H1 (cell line): ENCODE data around the gene ANXA2R. TPM values are rescaled to one million over a fixed set of nuclear protein-coding genes. Genes with fewer than 3 reads are reported as not detected.

Experiments
- CTCF ChIA-PET: fragments of 300-600 bp; sonication (Branson Sonifier 250); formaldehyde crosslinking; loops from one replicate; lab custom pipeline; 2021; ENCODE audit not compliant: partially characterized antibody; lab: Charles Lee
- POLR2A ChIA-PET: fragments of 300-600 bp; sonication (Branson Sonifier 250); formaldehyde crosslinking; loops from one replicate; lab custom pipeline; 2021; ENCODE audit warnings: inconsistent platforms; ENCODE audit not compliant: partially characterized antibody; lab: Charles Lee
- DNase-seq, 2 experiments: peaks; one replicate each; pipeline versions ENCODE4 v3.0.0 to v3.0.0-alpha.2; 2010 to 2022; ENCODE audit warnings: low spot score in 2 of 2, low read depth in 1 of 2, mixed read lengths in 1 of 2
- FAIRE-seq: peaks from 2 replicates; lab custom pipeline; 2011; peaks lifted over from hg19 to GRCh38; lab: Jason Lieb, UNC
- H2AFZ ChIP-seq: 2 replicates; pipeline ENCODE4 v1.8.1; 2012; ENCODE audit warnings: low read length, inconsistent platforms
- H2AK5ac ChIP-seq: 2 replicates; pipeline ENCODE4 v1.6.1; 2013; ENCODE audit warnings: low read depth, low read length
- H2BK120ac ChIP-seq: replicated peaks from 2 replicates; pipeline ENCODE3; 2013; ENCODE audit warnings: low read depth, low read length, inconsistent platforms
- H2BK12ac ChIP-seq: 2 replicates; pipeline ENCODE4 v1.6.1; 2013; ENCODE audit warnings: low read depth, low read length
- H2BK15ac ChIP-seq: 2 replicates; pipeline ENCODE4 v1.6.1; 2013; ENCODE audit warnings: low read length
- H2BK20ac ChIP-seq: 2 replicates; pipeline ENCODE4 v1.6.1; 2013; ENCODE audit warnings: low read length
- H2BK5ac ChIP-seq: 2 replicates; pipeline ENCODE4 v1.6.1; 2013; ENCODE audit warnings: low read depth, low read length
- H3K14ac ChIP-seq: 2 replicates; pipeline ENCODE4 v1.6.1; 2013; ENCODE audit warnings: inconsistent platforms; ENCODE audit not compliant: insufficient read length
- H3K18ac ChIP-seq: 2 replicates; pipeline ENCODE4 v1.6.1; 2013; ENCODE audit warnings: low read length; ENCODE audit errors: extremely low read depth
- H3K23ac ChIP-seq: 2 replicates; pipeline ENCODE4 v1.6.1; 2013; ENCODE audit warnings: inconsistent platforms; ENCODE audit not compliant: insufficient read length
- H3K23me2 ChIP-seq: 2 replicates; pipeline ENCODE4 v1.6.1; 2013; ENCODE audit warnings: low read depth, low read length
- H3K27ac ChIP-seq: 2 replicates; pipeline ENCODE4 v1.6.1; 2011; ENCODE audit warnings: low read depth, low read length, inconsistent platforms
- H3K27me3 ChIP-seq, 4 experiments: replicated peaks in 1 of 4; 1 replicate in 1 of 4; 2 replicates in 3 of 4; pipeline versions ENCODE4 v1.6.1 to v1.8.1; 2011 to 2013; ENCODE audit warnings: low read length in 3 of 4, mild to moderate bottlenecking in 3 of 4, inconsistent platforms in 2 of 4, mixed read lengths in 2 of 4, moderate library complexity in 1 of 4; ENCODE audit not compliant: control insufficient read depth in 3 of 4, insufficient read depth in 3 of 4; ENCODE audit errors: extremely low read depth in 1 of 4
- H3K36me3 ChIP-seq, 4 experiments: 2 replicates each; pipeline versions ENCODE4 v1.6.1 to v1.8.1; 2011 to 2013; ENCODE audit warnings: mild to moderate bottlenecking in 4 of 4, low read length in 3 of 4, moderate library complexity in 2 of 4, control low read depth in 1 of 4, inconsistent platforms in 1 of 4; ENCODE audit not compliant: insufficient read depth in 4 of 4, control insufficient read depth in 2 of 4
- H3K4ac ChIP-seq: replicated peaks from 2 replicates; pipeline ENCODE3; 2013; ENCODE audit warnings: low read length, low read depth, mixed read lengths, inconsistent platforms; ENCODE audit not compliant: insufficient read length
- H3K4me1 ChIP-seq, 4 experiments: replicated peaks in 1 of 4; 1 replicate in 1 of 4; 2 replicates in 3 of 4; pipeline versions ENCODE4 v1.6.1 to v1.8.1; 2011 to 2013; ENCODE audit warnings: low read length in 3 of 4, inconsistent platforms in 2 of 4, mixed read lengths in 1 of 4; ENCODE audit not compliant: insufficient read depth in 4 of 4, control insufficient read depth in 3 of 4
- H3K4me2 ChIP-seq, 2 experiments: 2 replicates each; pipeline versions ENCODE4 v1.6.1 to v1.8.1; 2011 to 2013; ENCODE audit warnings: low read depth in 2 of 2, low read length in 2 of 2, control low read depth in 1 of 2, inconsistent platforms in 1 of 2, mild to moderate bottlenecking in 1 of 2; ENCODE audit not compliant: insufficient read depth in 1 of 2
- H3K4me3 ChIP-seq, 4 experiments: fragments of 200-600, 300-600 bp in 1 of 4; sonication (generic), shearing (Covaris generic), sonication (Bioruptor Twin) in 1 of 4; 2 replicates each; pipeline versions ENCODE4 v1.5.1 to v1.8.1; 2011 to 2016; ENCODE audit warnings: low read length in 4 of 4, low read depth in 3 of 4, control low read depth in 2 of 4, inconsistent platforms in 2 of 4, mild to moderate bottlenecking in 2 of 4, mixed read lengths in 1 of 4, moderate library complexity in 1 of 4; ENCODE audit not compliant: insufficient read depth in 2 of 4; ENCODE audit errors: extremely low read depth in 1 of 4
- H3K56ac ChIP-seq: replicated peaks from 2 replicates; pipeline ENCODE3; 2013; ENCODE audit warnings: low read depth, mild to moderate bottlenecking, mixed read lengths, low read length, inconsistent platforms; ENCODE audit not compliant: insufficient read length
- H3K79me1 ChIP-seq: 2 replicates; pipeline ENCODE4 v1.6.1; 2013; ENCODE audit warnings: low read depth, low read length, control low read depth
- H3K79me2 ChIP-seq, 2 experiments: 2 replicates each; pipeline versions ENCODE4 v1.6.1 to v1.8.1; 2012 to 2013; ENCODE audit warnings: low read length in 2 of 2, mild to moderate bottlenecking in 2 of 2, inconsistent platforms in 1 of 2; ENCODE audit not compliant: insufficient read depth in 2 of 2, control insufficient read depth in 1 of 2
- H3K9ac ChIP-seq, 4 experiments: replicated peaks in 1 of 4; 1 replicate in 1 of 4; 2 replicates in 3 of 4; pipeline versions ENCODE4 v1.6.1 to v1.8.1; 2011 to 2013; ENCODE audit warnings: low read depth in 3 of 4, low read length in 3 of 4, control low read depth in 2 of 4, mild to moderate bottlenecking in 2 of 4, moderate library complexity in 2 of 4, inconsistent platforms in 1 of 4; ENCODE audit errors: extremely low read depth in 1 of 4
- H3K9me3 ChIP-seq, 2 experiments: 2 replicates each; pipeline versions ENCODE4 v1.6.1 to v1.8.1; 2012 to 2013; ENCODE audit warnings: mild to moderate bottlenecking in 2 of 2, moderate library complexity in 2 of 2, control low read depth in 1 of 2, inconsistent platforms in 1 of 2, low read depth in 1 of 2, low read length in 1 of 2, mixed read lengths in 1 of 2; ENCODE audit not compliant: insufficient read depth in 2 of 2
- H4K20me1 ChIP-seq, 2 experiments: replicated peaks in 1 of 2; 2 replicates each; pipeline versions ENCODE3 to v1.8.1; 2011 to 2013; ENCODE audit warnings: inconsistent platforms in 2 of 2, low read length in 2 of 2, mild to moderate bottlenecking in 1 of 2; ENCODE audit not compliant: insufficient read depth in 2 of 2, control insufficient read depth in 1 of 2
- H4K5ac ChIP-seq: 2 replicates; pipeline ENCODE4 v1.6.1; 2013; ENCODE audit warnings: low read length, low read depth, mixed read lengths, inconsistent platforms; ENCODE audit not compliant: insufficient read length
- H4K8ac ChIP-seq: 2 replicates; pipeline ENCODE4 v1.8.0; 2013; ENCODE audit warnings: mild to moderate bottlenecking, moderate library complexity, low read length, inconsistent platforms; ENCODE audit not compliant: insufficient read depth; ENCODE audit errors: extremely low read depth
- H4K91ac ChIP-seq: replicated peaks from 2 replicates; pipeline ENCODE3; 2013; ENCODE audit warnings: low read length, mixed read lengths, inconsistent platforms; ENCODE audit not compliant: insufficient read length
- WGBS, 2 experiments: shearing (Covaris generic) in 1 of 2; methylation state at CpG; one replicate each; pipeline versions ENCODE4 v1.1.6 to v1.1.7; 2013 to 2015; ENCODE audit warnings: low lambda C conversion rate in 2 of 2, mixed read lengths in 2 of 2, inconsistent platforms in 1 of 2, low coverage in 1 of 2, missing lambda C conversion rate in 1 of 2; ENCODE audit not compliant: insufficient replicate concordance in 2 of 2, insufficient coverage in 1 of 2, insufficient read length in 1 of 2; ENCODE audit errors: extremely low coverage in 1 of 2, missing lambda C conversion rate in 1 of 2; 5-methylcytosine and 5-hydroxymethylcytosine counted together
- polyA plus RNA-seq, 7 experiments: library from polyadenylated mRNA; depleted of rRNA in 3 of 7; stranded (reverse) in 5 of 7; unstranded in 2 of 7; fragments of >200 nt in 5 of 7; fragments of 200-250 nt in 2 of 7; gene quantifications; 1 replicate in 5 of 7; 2 replicates in 1 of 7; 4 replicates in 1 of 7; pipeline versions ENCODE4 v1.2.1 to v1.2.3, GENCODE V29; 2011 to 2013; ENCODE audit warnings: missing spikeins in 2 of 7, mixed read lengths in 2 of 7
- total RNA-seq: library from RNA; stranded (reverse); fragmentation: NEBNext Ultra II Directional; extraction: Animal tissue kit (Norgen Biotek cat#: 25700); gene quantifications from 2 replicates; pipeline ENCODE4 v1.2.1, GENCODE V29; 2021
- TF ChIP-seq, protein P1 (sequence below): IDR thresholded peaks from 2 replicates; pipeline ENCODE4 v1.6.1; 2012; ENCODE audit warnings: low read length, inconsistent platforms

The ANXA2R gene
- total and polyA plus RNA-seq, 2 of the 8 experiments (the other 6 are each of a cell fraction or from before 2014, with no cell fraction given): 0.08 to 0.17 TPM

DNA sequence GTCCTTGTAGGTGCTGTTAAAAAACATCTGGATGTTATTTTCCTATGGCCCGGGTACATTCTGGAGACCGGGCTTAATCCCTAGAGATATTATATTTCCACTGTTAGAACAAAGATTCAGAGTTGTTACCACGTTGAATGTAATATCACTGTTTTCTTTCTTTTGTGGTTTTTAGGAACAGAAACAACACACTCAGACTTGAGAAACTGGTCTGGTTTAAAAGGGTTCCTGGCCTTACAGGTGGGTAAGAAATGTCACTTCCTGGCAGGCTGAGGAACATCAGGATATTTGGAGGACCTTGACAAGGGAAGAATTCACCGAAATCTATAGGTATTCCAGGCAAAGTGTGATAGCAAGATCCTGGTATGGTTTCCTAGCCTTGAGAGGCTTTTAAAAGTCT lies 10.3 kb upstream of the ANXA2R start:
- Histone ChIP-seq H4K20me1 (no peaks in the 10 kb centered on the region), H3K79me2 (no peaks in the 10 kb centered on the region), H2AK5ac (no peak overlapping the region), H3K4me1 (peaks cover 0 to 1% (median 0%) of the 10 kb centered on the region in 4 experiments; a peak in 1 of 7 replicates), H3K27ac (no peak overlapping the region), H2BK5ac (no peak overlapping the region), H3K79me1 (no peaks in the 10 kb centered on the region), H4K8ac (no peak overlapping the region), H4K5ac (no peak overlapping the region), H3K56ac (no peak overlapping the region), H4K91ac (no peak overlapping the region)
- TF ChIP-seq, protein P1, sequence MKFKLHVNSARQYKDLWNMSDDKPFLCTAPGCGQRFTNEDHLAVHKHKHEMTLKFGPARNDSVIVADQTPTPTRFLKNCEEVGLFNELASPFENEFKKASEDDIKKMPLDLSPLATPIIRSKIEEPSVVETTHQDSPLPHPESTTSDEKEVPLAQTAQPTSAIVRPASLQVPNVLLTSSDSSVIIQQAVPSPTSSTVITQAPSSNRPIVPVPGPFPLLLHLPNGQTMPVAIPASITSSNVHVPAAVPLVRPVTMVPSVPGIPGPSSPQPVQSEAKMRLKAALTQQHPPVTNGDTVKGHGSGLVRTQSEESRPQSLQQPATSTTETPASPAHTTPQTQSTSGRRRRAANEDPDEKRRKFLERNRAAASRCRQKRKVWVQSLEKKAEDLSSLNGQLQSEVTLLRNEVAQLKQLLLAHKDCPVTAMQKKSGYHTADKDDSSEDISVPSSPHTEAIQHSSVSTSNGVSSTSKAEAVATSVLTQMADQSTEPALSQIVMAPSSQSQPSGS: no peak
- TF ChIP-seq, all 59 proteins: peak for 0
- Histone ChIP-seq H3K4me3 (no peak overlapping the region), H3K23me2 (no peaks in the 10 kb centered on the region), H3K4ac (no peak overlapping the region), H3K9ac (no peak overlapping the region), H3K9me3 (no peaks in the 10 kb centered on the region), H3K27me3 (peaks cover 0 to 17% (median 7%) of the 10 kb centered on the region in 4 experiments; a peak in 6 of 7 replicates), H2BK15ac (no peak overlapping the region), H3K4me2 (no peak overlapping the region), H2BK12ac (no peak overlapping the region), H3K14ac (no peak overlapping the region), H3K18ac (no peak overlapping the region), H2AFZ (no peak overlapping the region), H3K23ac (no peak overlapping the region), H2BK120ac (no peak overlapping the region), H2BK20ac (no peak overlapping the region), H3K36me3 (no peaks in the 10 kb centered on the region)
- 80% methylated on average over 4 of the region's 4 CpGs; no CpG with 5 or more reads in 1 of the 2 experiments for WGBS, 2 experiments
- ChIA-PET CTCF (interaction anchor here (0.8 to 1.9 kb wide), 5 partner anchors 14 to 58 kb away, joined by 3 to 7 read pairs (median 4); no protein-coding TSS in a partner anchor), POLR2A (interaction anchor here (2.0 kb wide), 1 partner anchor 15 kb away, joined by 6 read pairs; no protein-coding TSS in a partner anchor)
- no peak for DNase-seq
- FAIRE-seq: no peak
